ENCODE data around the gene SLC49A3. TPM values are rescaled to one million over a fixed set of nuclear protein-coding genes. Genes with fewer than 3 reads are reported as not detected.
"Not testable (repeated sequence)": the region's sequence is repeated elsewhere in the genome, so short reads cannot be mapped to it uniquely, and the experiment has no call there.

Gene SLC49A3
- total RNA-seq, 2 donors from 2014 or later, result 8.0 to 8.2 TPM

- 82% methylated on average over 7 of the region's 7 CpGs; no CpG with 5 or more reads in 1 of the 2 donors for WGBS, 2 donors
- intact Hi-C loops (cut with DNase I), result no loop called here
- H3K36me3 ChIP-seq (replicated peaks in 1 of 2; ENCODE audit: insufficient read depth in 1 of 2, low read depth in 2 of 2), result no peaks in the 10 kb centered on the region
- H3K4me1 ChIP-seq, result no peaks in the 10 kb centered on the region
- no peak for DNase-seq
- no peak for ATAC-seq
- TF ChIP-seq POLR2A (IDR thresholded peaks at IDR 0.05), result no peak
- TF ChIP-seq, protein P1, sequence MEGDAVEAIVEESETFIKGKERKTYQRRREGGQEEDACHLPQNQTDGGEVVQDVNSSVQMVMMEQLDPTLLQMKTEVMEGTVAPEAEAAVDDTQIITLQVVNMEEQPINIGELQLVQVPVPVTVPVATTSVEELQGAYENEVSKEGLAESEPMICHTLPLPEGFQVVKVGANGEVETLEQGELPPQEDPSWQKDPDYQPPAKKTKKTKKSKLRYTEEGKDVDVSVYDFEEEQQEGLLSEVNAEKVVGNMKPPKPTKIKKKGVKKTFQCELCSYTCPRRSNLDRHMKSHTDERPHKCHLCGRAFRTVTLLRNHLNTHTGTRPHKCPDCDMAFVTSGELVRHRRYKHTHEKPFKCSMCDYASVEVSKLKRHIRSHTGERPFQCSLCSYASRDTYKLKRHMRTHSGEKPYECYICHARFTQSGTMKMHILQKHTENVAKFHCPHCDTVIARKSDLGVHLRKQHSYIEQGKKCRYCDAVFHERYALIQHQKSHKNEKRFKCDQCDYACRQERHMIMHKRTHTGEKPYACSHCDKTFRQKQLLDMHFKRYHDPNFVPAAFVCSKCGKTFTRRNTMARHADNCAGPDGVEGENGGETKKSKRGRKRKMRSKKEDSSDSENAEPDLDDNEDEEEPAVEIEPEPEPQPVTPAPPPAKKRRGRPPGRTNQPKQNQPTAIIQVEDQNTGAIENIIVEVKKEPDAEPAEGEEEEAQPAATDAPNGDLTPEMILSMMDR (IDR thresholded peaks at IDR 0.05), result no peak
- H3K4me3 ChIP-seq, result no peak overlapping the region
- H3K9me3 ChIP-seq, result no peaks in the 10 kb centered on the region
- peaks cover 0 to 10% of the 10 kb centered on the region in 2 donors for H3K27me3 ChIP-seq
- H3K27ac ChIP-seq, result no peak overlapping the region
Measured at GRCh38 chr4:649293-649625, 39.7 kb downstream of the SLC49A3 start.

DNA sequence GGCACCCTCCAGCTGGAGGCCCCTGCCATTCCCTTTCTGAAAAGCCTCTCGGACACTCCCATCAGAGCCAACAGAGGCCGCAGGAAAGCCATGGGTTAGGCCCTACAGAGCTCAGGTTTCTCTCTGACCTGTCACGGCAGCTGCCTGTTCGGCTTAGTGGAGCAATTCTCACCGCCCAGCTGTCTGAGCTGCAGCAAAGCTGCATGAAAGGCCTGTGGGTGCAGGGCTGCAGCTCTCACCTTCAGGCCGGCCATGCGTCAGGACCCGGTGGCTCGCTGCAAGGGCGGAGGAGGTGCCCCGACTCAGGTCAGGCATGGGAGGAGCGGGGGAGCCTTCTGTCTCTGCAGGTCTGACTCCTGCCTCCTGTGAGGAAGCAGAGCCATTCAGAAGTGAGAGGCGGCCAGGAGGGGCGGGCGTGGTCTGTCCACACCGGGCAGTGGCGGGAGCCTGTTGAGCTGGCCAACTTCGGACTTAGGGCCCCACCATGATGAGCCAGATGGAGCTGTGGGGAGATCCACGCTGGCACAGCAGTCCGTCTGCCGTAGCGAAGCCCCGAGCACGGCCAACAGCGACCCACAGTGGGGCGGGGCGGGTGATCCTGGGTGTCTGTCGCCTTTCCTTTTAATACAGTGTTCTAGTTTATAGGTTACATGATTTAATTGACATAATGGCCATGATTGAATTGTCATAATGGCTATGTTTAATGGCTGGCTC lies 40.2 kb downstream of the SLC49A3 start:
- Histone ChIP-seq H3K36me3 (replicated peaks in 1 of 2; ENCODE audit: insufficient read depth in 1 of 2, low read depth in 2 of 2) (no peaks in the 10 kb centered on the region), H3K27me3 (peaks cover 0 to 10% of the 10 kb centered on the region in 2 donors), H3K4me1 (no peaks in the 10 kb centered on the region), H3K27ac (no peak overlapping the region), H3K9me3 (no peaks in the 10 kb centered on the region), H3K4me3 (no peak overlapping the region)
- no peak for TF ChIP-seq POLR2A (IDR thresholded peaks at IDR 0.05)
- TF ChIP-seq, protein P1 (IDR thresholded peaks at IDR 0.05), result no peak
- ATAC-seq (no peak), DNase-seq (no peak)
- WGBS, 2 donors, result 77% methylated on average over 24 of the region's 28 CpGs; no CpG with 5 or more reads in 1 of the 2 donors
- intact Hi-C loops (cut with DNase I), result no loop called here

DNA sequence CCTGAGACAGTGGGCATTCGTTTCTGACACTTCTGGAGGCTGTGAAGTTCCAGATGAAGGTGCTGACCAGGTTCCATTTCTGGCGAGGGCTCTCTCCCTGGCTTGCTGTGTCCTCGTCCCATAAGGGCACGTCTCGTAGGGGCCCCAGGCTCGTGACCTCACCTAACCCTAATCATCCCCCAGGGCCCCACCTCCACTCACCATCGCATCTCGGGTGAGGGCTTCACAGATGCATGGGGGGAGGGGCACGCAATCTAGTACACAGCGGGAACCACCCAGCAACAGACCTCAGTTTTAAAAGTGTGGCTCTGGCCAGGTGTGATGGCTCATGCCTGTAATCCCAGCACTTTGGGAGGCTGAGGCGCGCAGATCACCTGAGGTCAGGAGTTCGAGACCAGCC lies 41.5 kb downstream of the SLC49A3 start:
- WGBS, 2 donors, result 53 to 59% methylated on average over 11 to 13 of the region's 13 CpGs
- no peak for DNase-seq

GRCh38 chr4:646460-646859 lies 42.5 kb downstream of the SLC49A3 start:
- Histone ChIP-seq H3K9me3 (no peaks in the 10 kb centered on the region), H3K4me1 (no peaks in the 10 kb centered on the region), H3K36me3 (replicated peaks in 1 of 2; ENCODE audit: insufficient read depth in 1 of 2, low read depth in 2 of 2) (no peaks in the 10 kb centered on the region), H3K27me3 (peaks cover 0 to 10% of the 10 kb centered on the region in 2 donors), H3K4me3 (no peak overlapping the region), H3K27ac (no peak overlapping the region)
- 68 to 76% methylated on average over 32 of the region's 32 CpGs for WGBS, 2 donors
- no peak for DNase-seq
- intact Hi-C loops (cut with DNase I), result no loop called here
- ATAC-seq, result no peak
- TF ChIP-seq, protein P1 (IDR thresholded peaks at IDR 0.05), result no peak
- TF ChIP-seq POLR2A (IDR thresholded peaks at IDR 0.05), result no peak

More for the DNA sequence above, 41.5 kb downstream of the SLC49A3 start:
- intact Hi-C loops (cut with DNase I), result no loop called here
- peaks cover 0 to 10% of the 10 kb centered on the region in 2 donors for H3K27me3 ChIP-seq
- no peaks in the 10 kb centered on the region for H3K9me3 ChIP-seq
- H3K36me3 ChIP-seq (replicated peaks in 1 of 2; ENCODE audit: insufficient read depth in 1 of 2, low read depth in 2 of 2), result no peaks in the 10 kb centered on the region
- no peaks in the 10 kb centered on the region for H3K4me1 ChIP-seq
- H3K4me3 ChIP-seq, result no peak overlapping the region
- TF ChIP-seq, protein P1 (IDR thresholded peaks at IDR 0.05), result no peak
- no peak for TF ChIP-seq POLR2A (IDR thresholded peaks at IDR 0.05)
- no peak overlapping the region for H3K27ac ChIP-seq
- ATAC-seq, result no peak

DNA sequence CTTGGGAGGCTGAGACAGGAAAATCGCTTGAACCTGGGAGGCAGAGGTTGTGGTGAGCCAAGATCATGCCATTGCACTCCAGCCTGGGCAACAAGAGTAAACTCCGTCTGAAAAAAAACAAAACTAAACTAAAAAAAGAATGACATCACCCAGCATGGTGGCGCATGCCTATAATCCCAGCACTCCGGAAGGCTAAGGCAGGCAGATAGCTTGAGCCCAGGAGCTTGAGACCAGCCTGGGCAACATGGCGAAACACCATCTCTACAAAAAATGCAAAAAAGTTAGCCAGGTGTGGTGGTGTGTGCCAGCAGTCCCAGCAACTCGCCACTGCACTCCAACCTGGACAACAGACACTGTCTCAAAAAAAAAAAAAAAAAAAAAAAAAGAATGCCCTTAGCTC lies 46.6 kb downstream of the SLC49A3 start:
- 79% methylated on average over 6 of the region's 6 CpGs for WGBS, 2 donors
- not testable (repeated sequence) for ATAC-seq

More for the DNA sequence above, 46.6 kb downstream of the SLC49A3 start:
- H3K27ac ChIP-seq; H3K9me3 ChIP-seq; H3K4me3 ChIP-seq; H3K4me1 ChIP-seq; H3K27me3 ChIP-seq; H3K36me3 ChIP-seq (replicated peaks in 1 of 2; ENCODE audit: insufficient read depth in 1 of 2, low read depth in 2 of 2); intact Hi-C loops (cut with DNase I); DNase-seq: not testable (repeated sequence)
